Measurements from ENCODE around the gene CIAO2B.

DNA sequence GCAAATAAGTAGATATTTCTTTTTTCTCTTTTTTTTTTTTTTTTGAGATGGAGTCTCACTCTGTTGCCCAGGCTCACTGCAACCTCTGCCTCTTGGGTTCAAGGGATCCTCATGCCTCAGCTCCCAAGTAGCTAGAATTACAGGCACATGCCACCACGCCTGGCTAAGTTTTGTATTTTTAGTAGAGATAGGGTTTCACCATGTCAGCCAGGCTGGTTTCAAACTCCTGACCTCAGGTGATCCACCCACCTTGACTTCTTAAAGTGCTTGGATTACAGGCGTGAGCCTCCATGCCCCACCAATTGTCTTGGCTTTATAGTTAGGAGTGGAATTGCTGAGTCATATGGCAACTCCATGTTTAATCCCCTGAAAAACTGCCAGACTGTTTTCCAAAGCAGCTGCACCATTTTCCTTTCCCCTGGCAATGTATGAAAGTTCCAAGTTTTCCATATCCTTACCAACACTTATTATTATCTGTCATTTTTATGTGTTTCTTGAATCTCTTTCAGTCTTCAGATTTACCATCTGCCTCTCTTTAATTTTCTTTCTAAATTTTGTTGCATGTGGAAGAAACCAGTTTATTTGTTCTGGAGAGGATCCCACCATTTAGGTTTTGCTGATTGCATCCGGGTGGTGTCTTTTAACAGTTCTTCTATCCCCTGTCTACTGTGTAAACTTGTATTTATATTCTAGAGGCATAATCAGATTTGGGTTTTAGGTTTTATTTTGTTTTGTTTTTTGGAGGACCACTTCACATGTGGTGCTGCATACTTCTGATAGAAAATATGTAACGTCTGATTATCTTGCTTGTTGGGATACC, 17.0 kb upstream of the CIAO2B start:
- no peak for TF ChIP-seq POLR2AphosphoS5 (IDR thresholded peaks at IDR 0.05)
- TF ChIP-seq, protein P1, sequence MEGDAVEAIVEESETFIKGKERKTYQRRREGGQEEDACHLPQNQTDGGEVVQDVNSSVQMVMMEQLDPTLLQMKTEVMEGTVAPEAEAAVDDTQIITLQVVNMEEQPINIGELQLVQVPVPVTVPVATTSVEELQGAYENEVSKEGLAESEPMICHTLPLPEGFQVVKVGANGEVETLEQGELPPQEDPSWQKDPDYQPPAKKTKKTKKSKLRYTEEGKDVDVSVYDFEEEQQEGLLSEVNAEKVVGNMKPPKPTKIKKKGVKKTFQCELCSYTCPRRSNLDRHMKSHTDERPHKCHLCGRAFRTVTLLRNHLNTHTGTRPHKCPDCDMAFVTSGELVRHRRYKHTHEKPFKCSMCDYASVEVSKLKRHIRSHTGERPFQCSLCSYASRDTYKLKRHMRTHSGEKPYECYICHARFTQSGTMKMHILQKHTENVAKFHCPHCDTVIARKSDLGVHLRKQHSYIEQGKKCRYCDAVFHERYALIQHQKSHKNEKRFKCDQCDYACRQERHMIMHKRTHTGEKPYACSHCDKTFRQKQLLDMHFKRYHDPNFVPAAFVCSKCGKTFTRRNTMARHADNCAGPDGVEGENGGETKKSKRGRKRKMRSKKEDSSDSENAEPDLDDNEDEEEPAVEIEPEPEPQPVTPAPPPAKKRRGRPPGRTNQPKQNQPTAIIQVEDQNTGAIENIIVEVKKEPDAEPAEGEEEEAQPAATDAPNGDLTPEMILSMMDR (IDR thresholded peaks at IDR 0.05; ENCODE audit: poor library complexity, severe bottlenecking) = no peak
- TF ChIP-seq EZH2 (IDR thresholded peaks at IDR 0.05; ENCODE audit: borderline replicate concordance, insufficient read depth, low read length, poor library complexity, severe bottlenecking) = no peak
- TF ChIP-seq MXI1 (conservative IDR thresholded peaks at IDR 0.05; ENCODE audit: poor library complexity, severe bottlenecking) = no peak
- TF ChIP-seq SMC3 (conservative IDR thresholded peaks at IDR 0.05; ENCODE audit: poor library complexity) = no peak
- TF ChIP-seq EP300 (conservative IDR thresholded peaks at IDR 0.05; ENCODE audit: poor library complexity, severe bottlenecking) = no peak
